ENCODE data around the gene PPP1R1C. TPM values are rescaled to one million over a fixed set of nuclear protein-coding genes. Genes with fewer than 3 reads are reported as not detected.

PPP1R1C gene
- total RNA-seq, 1 experiment from 2014 or later = 3.4 TPM

DNA sequence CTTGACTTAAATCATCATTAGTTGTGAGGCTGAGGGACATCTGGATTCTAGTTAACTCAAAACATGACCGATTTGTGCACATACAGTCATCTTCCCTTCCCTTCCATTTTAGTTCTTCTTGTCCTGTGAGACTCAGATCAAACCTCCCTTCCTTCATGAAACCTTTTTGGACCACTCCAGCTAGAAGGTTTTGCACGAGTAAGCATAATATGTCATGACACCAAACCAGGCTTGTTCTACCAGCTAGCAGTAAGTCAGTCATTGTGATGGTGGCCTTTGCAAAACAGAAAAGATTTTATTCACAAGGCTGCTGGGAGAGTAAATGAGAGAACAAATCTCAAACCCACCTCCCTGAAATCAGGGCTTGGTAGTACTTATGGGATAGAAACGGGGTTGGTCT, 14.3 kb downstream of the PPP1R1C start:
- Mint-ChIP-seq H3K4me1 (peaks cover 3% of the 10 kb centered on the region; the same call in 1 of the 2 replicates), H3K27ac (no peak overlapping the region), H3K9me3 (no peaks in the 10 kb centered on the region), H3K36me3 (no peaks in the 10 kb centered on the region), H3K27me3 (ENCODE audit: low read depth) (no peaks in the 10 kb centered on the region), H3K4me3 (no peak overlapping the region)
- ATAC-seq (no peak), DNase-seq (ENCODE audit: low spot score) (no peak)
- ChIA-PET POLR2A (no interaction called here), CTCF (interaction anchor here (0.8 kb wide), 1 partner anchor 257 kb away, joined by 3 read pairs; no protein-coding TSS in a partner anchor)
- TF ChIP-seq, protein P1, sequence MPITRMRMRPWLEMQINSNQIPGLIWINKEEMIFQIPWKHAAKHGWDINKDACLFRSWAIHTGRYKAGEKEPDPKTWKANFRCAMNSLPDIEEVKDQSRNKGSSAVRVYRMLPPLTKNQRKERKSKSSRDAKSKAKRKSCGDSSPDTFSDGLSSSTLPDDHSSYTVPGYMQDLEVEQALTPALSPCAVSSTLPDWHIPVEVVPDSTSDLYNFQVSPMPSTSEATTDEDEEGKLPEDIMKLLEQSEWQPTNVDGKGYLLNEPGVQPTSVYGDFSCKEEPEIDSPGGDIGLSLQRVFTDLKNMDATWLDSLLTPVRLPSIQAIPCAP (CRISPR knock-in tag; IDR thresholded peaks at IDR 0.05) = no peak
- TF ChIP-seq NFATC4 (CRISPR knock-in tag; IDR thresholded peaks at IDR 0.05) (no peak), NR3C1 (CRISPR knock-in tag; conservative IDR thresholded peaks at IDR 0.05; ENCODE audit: low read depth) (no peak), GABPB1 (CRISPR knock-in tag; IDR thresholded peaks at IDR 0.05) (no peak), ZNF138 (CRISPR knock-in tag; conservative IDR thresholded peaks at IDR 0.05) (no peak), ZNF121 (CRISPR knock-in tag; IDR thresholded peaks at IDR 0.05) (no peak), RORB (CRISPR knock-in tag; IDR thresholded peaks at IDR 0.05) (no peak), ELF4 (CRISPR knock-in tag; IDR thresholded peaks at IDR 0.05; ENCODE audit: low read depth) (no peak), ZNF423 (CRISPR knock-in tag; IDR thresholded peaks at IDR 0.05) (no peak), ZBTB21 (CRISPR knock-in tag; IDR thresholded peaks at IDR 0.05; ENCODE audit: borderline replicate concordance) (no peak), ATF1 (CRISPR knock-in tag; IDR thresholded peaks at IDR 0.05) (no peak), TP53 (CRISPR knock-in tag; IDR thresholded peaks at IDR 0.05) (no peak), NR2C2 (CRISPR knock-in tag; IDR thresholded peaks at IDR 0.05) (no peak)
- TF ChIP-seq, protein P2, sequence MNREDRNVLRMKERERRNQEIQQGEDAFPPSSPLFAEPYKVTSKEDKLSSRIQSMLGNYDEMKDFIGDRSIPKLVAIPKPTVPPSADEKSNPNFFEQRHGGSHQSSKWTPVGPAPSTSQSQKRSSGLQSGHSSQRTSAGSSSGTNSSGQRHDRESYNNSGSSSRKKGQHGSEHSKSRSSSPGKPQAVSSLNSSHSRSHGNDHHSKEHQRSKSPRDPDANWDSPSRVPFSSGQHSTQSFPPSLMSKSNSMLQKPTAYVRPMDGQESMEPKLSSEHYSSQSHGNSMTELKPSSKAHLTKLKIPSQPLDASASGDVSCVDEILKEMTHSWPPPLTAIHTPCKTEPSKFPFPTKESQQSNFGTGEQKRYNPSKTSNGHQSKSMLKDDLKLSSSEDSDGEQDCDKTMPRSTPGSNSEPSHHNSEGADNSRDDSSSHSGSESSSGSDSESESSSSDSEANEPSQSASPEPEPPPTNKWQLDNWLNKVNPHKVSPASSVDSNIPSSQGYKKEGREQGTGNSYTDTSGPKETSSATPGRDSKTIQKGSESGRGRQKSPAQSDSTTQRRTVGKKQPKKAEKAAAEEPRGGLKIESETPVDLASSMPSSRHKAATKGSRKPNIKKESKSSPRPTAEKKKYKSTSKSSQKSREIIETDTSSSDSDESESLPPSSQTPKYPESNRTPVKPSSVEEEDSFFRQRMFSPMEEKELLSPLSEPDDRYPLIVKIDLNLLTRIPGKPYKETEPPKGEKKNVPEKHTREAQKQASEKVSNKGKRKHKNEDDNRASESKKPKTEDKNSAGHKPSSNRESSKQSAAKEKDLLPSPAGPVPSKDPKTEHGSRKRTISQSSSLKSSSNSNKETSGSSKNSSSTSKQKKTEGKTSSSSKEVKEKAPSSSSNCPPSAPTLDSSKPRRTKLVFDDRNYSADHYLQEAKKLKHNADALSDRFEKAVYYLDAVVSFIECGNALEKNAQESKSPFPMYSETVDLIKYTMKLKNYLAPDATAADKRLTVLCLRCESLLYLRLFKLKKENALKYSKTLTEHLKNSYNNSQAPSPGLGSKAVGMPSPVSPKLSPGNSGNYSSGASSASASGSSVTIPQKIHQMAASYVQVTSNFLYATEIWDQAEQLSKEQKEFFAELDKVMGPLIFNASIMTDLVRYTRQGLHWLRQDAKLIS (CRISPR knock-in tag; IDR thresholded peaks at IDR 0.05; ENCODE audit: borderline replicate concordance) = no peak
- TF ChIP-seq, protein P3, sequence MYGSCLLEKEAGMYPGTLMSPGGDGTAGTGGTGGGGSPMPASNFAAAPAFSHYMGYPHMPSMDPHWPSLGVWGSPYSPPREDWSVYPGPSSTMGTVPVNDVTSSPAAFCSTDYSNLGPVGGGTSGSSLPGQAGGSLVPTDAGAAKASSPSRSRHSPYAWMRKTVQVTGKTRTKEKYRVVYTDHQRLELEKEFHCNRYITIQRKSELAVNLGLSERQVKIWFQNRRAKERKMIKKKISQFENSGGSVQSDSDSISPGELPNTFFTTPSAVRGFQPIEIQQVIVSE (CRISPR knock-in tag; IDR thresholded peaks at IDR 0.05; ENCODE audit: borderline replicate concordance) = no peak
- TF ChIP-seq, protein P4, sequence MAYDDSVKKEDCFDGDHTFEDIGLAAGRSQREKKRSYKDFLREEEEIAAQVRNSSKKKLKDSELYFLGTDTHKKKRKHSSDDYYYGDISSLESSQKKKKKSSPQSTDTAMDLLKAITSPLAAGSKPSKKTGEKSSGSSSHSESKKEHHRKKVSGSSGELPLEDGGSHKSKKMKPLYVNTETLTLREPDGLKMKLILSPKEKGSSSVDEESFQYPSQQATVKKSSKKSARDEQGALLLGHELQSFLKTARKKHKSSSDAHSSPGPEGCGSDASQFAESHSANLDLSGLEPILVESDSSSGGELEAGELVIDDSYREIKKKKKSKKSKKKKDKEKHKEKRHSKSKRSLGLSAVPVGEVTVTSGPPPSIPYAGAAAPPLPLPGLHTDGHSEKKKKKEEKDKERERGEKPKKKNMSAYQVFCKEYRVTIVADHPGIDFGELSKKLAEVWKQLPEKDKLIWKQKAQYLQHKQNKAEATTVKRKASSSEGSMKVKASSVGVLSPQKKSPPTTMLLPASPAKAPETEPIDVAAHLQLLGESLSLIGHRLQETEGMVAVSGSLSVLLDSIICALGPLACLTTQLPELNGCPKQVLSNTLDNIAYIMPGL (CRISPR knock-in tag; IDR thresholded peaks at IDR 0.05) = no peak

DNA sequence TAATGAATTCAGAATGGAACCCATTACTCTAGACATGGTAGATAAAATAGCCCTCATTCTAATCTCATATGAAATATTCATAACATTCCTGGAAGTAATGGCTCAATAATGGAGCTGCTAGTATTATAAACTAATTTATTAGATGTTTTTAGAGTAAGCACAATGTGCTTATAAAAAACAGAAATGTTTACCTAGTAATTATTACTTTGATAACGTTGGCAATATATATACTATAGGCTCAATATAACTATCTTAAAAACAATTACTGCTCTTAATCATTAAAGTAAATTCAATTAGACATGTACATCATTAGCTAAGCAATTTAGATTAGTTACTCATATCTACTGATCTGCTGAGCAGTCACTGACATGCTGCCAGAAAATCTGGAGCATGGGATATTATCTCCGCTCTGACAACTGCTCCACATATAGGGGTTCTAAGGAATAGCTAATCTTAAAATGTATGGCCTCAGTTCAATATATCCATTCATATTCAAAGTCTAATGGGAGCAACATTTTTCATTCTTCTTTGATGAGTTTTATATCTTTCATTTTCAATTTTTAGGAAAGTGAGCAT, 19.4 kb downstream of the PPP1R1C start:
- no peaks in the 10 kb centered on the region for H3K27me3 Mint-ChIP-seq (ENCODE audit: low read depth)
- CTCF ChIA-PET = interaction anchor here (0.8 kb wide), 1 partner anchor 267 kb away, joined by 3 read pairs; no protein-coding TSS in a partner anchor
- H3K36me3 Mint-ChIP-seq = no peaks in the 10 kb centered on the region
- no peak for ATAC-seq
- H3K27ac Mint-ChIP-seq = no peak overlapping the region
- POLR2A ChIA-PET = no interaction called here
- TF ChIP-seq, protein P5, sequence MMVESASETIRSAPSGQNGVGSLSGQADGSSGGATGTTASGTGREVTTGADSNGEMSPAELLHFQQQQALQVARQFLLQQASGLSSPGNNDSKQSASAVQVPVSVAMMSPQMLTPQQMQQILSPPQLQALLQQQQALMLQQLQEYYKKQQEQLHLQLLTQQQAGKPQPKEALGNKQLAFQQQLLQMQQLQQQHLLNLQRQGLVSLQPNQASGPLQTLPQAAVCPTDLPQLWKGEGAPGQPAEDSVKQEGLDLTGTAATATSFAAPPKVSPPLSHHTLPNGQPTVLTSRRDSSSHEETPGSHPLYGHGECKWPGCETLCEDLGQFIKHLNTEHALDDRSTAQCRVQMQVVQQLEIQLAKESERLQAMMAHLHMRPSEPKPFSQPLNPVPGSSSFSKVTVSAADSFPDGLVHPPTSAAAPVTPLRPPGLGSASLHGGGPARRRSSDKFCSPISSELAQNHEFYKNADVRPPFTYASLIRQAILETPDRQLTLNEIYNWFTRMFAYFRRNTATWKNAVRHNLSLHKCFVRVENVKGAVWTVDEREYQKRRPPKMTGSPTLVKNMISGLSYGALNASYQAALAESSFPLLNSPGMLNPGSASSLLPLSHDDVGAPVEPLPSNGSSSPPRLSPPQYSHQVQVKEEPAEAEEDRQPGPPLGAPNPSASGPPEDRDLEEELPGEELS (CRISPR knock-in tag; IDR thresholded peaks at IDR 0.05) = no peak
- no peak for TF ChIP-seq TEAD1 (CRISPR knock-in tag; IDR thresholded peaks at IDR 0.05)
- no peak for TF ChIP-seq ESRRA (CRISPR knock-in tag; IDR thresholded peaks at IDR 0.05; ENCODE audit: borderline replicate concordance)
- TF ChIP-seq, protein P6, sequence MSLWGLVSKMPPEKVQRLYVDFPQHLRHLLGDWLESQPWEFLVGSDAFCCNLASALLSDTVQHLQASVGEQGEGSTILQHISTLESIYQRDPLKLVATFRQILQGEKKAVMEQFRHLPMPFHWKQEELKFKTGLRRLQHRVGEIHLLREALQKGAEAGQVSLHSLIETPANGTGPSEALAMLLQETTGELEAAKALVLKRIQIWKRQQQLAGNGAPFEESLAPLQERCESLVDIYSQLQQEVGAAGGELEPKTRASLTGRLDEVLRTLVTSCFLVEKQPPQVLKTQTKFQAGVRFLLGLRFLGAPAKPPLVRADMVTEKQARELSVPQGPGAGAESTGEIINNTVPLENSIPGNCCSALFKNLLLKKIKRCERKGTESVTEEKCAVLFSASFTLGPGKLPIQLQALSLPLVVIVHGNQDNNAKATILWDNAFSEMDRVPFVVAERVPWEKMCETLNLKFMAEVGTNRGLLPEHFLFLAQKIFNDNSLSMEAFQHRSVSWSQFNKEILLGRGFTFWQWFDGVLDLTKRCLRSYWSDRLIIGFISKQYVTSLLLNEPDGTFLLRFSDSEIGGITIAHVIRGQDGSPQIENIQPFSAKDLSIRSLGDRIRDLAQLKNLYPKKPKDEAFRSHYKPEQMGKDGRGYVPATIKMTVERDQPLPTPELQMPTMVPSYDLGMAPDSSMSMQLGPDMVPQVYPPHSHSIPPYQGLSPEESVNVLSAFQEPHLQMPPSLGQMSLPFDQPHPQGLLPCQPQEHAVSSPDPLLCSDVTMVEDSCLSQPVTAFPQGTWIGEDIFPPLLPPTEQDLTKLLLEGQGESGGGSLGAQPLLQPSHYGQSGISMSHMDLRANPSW (CRISPR knock-in tag; conservative IDR thresholded peaks at IDR 0.05; ENCODE audit: low read depth) = no peak
- TF ChIP-seq ZNF138 (CRISPR knock-in tag; conservative IDR thresholded peaks at IDR 0.05) = no peak
- TF ChIP-seq TEAD4 (CRISPR knock-in tag; IDR thresholded peaks at IDR 0.05) = no peak
- TF ChIP-seq, protein P7, sequence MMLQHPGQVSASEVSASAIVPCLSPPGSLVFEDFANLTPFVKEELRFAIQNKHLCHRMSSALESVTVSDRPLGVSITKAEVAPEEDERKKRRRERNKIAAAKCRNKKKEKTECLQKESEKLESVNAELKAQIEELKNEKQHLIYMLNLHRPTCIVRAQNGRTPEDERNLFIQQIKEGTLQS (CRISPR knock-in tag; conservative IDR thresholded peaks at IDR 0.05) = no peak
- TF ChIP-seq SMAD4 (CRISPR knock-in tag; IDR thresholded peaks at IDR 0.05) = no peak
- H3K4me1 Mint-ChIP-seq = peaks cover 3% of the 10 kb centered on the region; the same call in 1 of the 2 replicates
- H3K4me3 Mint-ChIP-seq = no peak overlapping the region
- DNase-seq (ENCODE audit: low spot score) = no peak
- peaks cover 6% of the 10 kb centered on the region; the same call in 1 of the 2 replicates for H3K9me3 Mint-ChIP-seq
